B cell (primary cell): ENCODE results near the gene HOXB1. TPM values are rescaled to one million over a fixed set of nuclear protein-coding genes. Genes with fewer than 3 reads are reported as not detected.

Experiments
- ATAC-seq: fragments of 200-7000 bp; cut with Tn5 transposase; one replicate; pipeline ENCODE4 v1.10.0; 2021; ENCODE audit warnings: low read depth, mild to moderate bottlenecking, moderate number of reproducible peaks, moderate library complexity
- CTCF ChIA-PET: fragments of 350-600 bp; sonication (Branson Sonifier 250); formaldehyde crosslinking; loops from one replicate; lab custom pipeline; 2021; ENCODE audit warnings: antibody characterized with exemption, inconsistent platforms; lab: Charles Lee
- POLR2A ChIA-PET: fragments of 350-600 bp; sonication (Branson Sonifier 250); formaldehyde crosslinking; loops from one replicate; lab custom pipeline; 2021; ENCODE audit warnings: antibody characterized with exemption; lab: Charles Lee
- DNase-seq: peaks from one replicate; pipeline ENCODE4 v3.0.0; 2013
- H2AFZ ChIP-seq: 2 replicates; pipeline ENCODE4 v1.6.1; 2012; ENCODE audit warnings: mild to moderate bottlenecking, low read depth, low read length; ENCODE audit not compliant: insufficient read depth, poor library complexity, severe bottlenecking
- H3K27ac ChIP-seq, 2 donors: 1 replicate in 1 of 2; 2 replicates in 1 of 2; pipeline ENCODE4 v1.5.1; 2012 to 2013; ENCODE audit warnings: low read length in 2 of 2, mild to moderate bottlenecking in 2 of 2, moderate library complexity in 1 of 2
- H3K27me3 ChIP-seq, 4 experiments: fragments of 200-600 bp in 1 of 4; sonication (generic) in 1 of 4; replicated peaks in 1 of 4; 1 replicate in 2 of 4; 2 replicates in 2 of 4; pipeline versions ENCODE4 v1.6.1 to v1.7.0; 2013 to 2016; ENCODE audit warnings: low read length in 3 of 4, mild to moderate bottlenecking in 2 of 4, mixed read lengths in 1 of 4, moderate library complexity in 1 of 4; ENCODE audit not compliant: insufficient read depth in 4 of 4, control insufficient read depth in 3 of 4; ENCODE audit errors: control extremely low read depth in 1 of 4
- H3K36me3 ChIP-seq, 2 experiments: replicated peaks in 1 of 2; 1 replicate in 1 of 2; 2 replicates in 1 of 2; pipeline versions ENCODE4 v1.6.1 to v1.7.1; 2013; ENCODE audit warnings: low read length in 1 of 2; ENCODE audit not compliant: insufficient read depth in 2 of 2, control insufficient read depth in 1 of 2; ENCODE audit errors: control extremely low read depth in 1 of 2, extremely low read depth in 1 of 2
- H3K4me1 ChIP-seq, 2 donors: fragments of 200-600 bp in 1 of 2; sonication (generic) in 1 of 2; 1 replicate in 1 of 2; 2 replicates in 1 of 2; pipeline versions ENCODE4 v1.5.1 to v1.6.1; 2013 to 2017; ENCODE audit warnings: low read length in 2 of 2; ENCODE audit not compliant: control insufficient read depth in 2 of 2, insufficient read depth in 2 of 2
- H3K4me2 ChIP-seq: replicated peaks from 2 replicates; pipeline ENCODE3; 2012; ENCODE audit warnings: mild to moderate bottlenecking, low read depth, low read length; ENCODE audit not compliant: poor library complexity, severe bottlenecking
- H3K4me3 ChIP-seq, 5 experiments: fragments of 200-600 bp in 1 of 5; sonication (generic) in 1 of 5; 1 replicate in 3 of 5; 2 replicates in 2 of 5; pipeline versions ENCODE4 v1.5.1 to v1.7.0; 2011 to 2016; ENCODE audit warnings: low read length in 4 of 5, mild to moderate bottlenecking in 4 of 5, low read depth in 2 of 5, control low read depth in 1 of 5, moderate library complexity in 1 of 5; ENCODE audit not compliant: insufficient read depth in 1 of 5; ENCODE audit errors: control extremely low read depth in 1 of 5, extremely low read depth in 1 of 5
- H3K79me2 ChIP-seq: fragments of 200-600 bp; sonication (generic); one replicate; pipeline ENCODE4 v1.6.0; 2016; ENCODE audit warnings: low read length; ENCODE audit not compliant: control insufficient read depth, insufficient read depth
- H3K9ac ChIP-seq: fragments of 200-600 bp; sonication (generic); 2 replicates; pipeline ENCODE4 v1.6.1; 2017; ENCODE audit warnings: mild to moderate bottlenecking, low read length, moderate library complexity
- H3K9me3 ChIP-seq, 3 donors: one replicate each; pipeline versions ENCODE4 v1.6.1 to v1.7.1; 2013; ENCODE audit warnings: low read length in 2 of 3; ENCODE audit not compliant: control insufficient read depth in 2 of 3, insufficient read depth in 1 of 3; ENCODE audit errors: control extremely low read depth in 1 of 3
- H4K20me1 ChIP-seq: 2 replicates; pipeline ENCODE4 v1.6.0; 2012; ENCODE audit warnings: mild to moderate bottlenecking, low read length; ENCODE audit not compliant: insufficient read depth, control insufficient read depth, poor library complexity, severe bottlenecking
- H3K27ac Mint-ChIP-seq: one replicate; pipeline ENCODE4 v1.8.0; 2021; ENCODE audit warnings: mixed read lengths
- H3K27me3 Mint-ChIP-seq: one replicate; pipeline ENCODE4 v1.8.0; 2021; ENCODE audit warnings: mixed read lengths
- H3K4me1 Mint-ChIP-seq: one replicate; pipeline ENCODE4 v1.8.0; 2021; ENCODE audit warnings: mixed read lengths
- H3K4me3 Mint-ChIP-seq: one replicate; pipeline ENCODE4 v1.8.0; 2021; ENCODE audit warnings: mixed read lengths
- H3K9me3 Mint-ChIP-seq: one replicate; pipeline ENCODE4 v1.8.0; 2022; ENCODE audit warnings: mixed read lengths; ENCODE audit not compliant: insufficient read depth
- EZH2 ChIP-seq: IDR thresholded peaks from 2 replicates; pipeline ENCODE4 v1.6.1; 2012; ENCODE audit warnings: borderline replicate concordance, low read depth, mild to moderate bottlenecking, moderate library complexity, low read length; ENCODE audit not compliant: insufficient read depth, poor library complexity, severe bottlenecking
- WGBS: methylation state at CpG from one replicate; pipeline ENCODE4 v1.1.5; 2013; ENCODE audit warnings: missing lambda C conversion rate; ENCODE audit not compliant: insufficient coverage; 5-methylcytosine and 5-hydroxymethylcytosine counted together
- intact Hi-C: fragments of 100-400 bp; cut with micrococcal nuclease; formaldehyde crosslinking; loops from one replicate; pipeline ENCODE4 v1.10.0; 2022
- polyA plus RNA-seq: library from polyadenylated mRNA; depleted of rRNA; stranded (reverse); fragments of >200 nt; gene quantifications from 2 replicates; pipeline ENCODE4 v1.2.3, GENCODE V29; 2012
- total RNA-seq, 2 donors: library from RNA; stranded (reverse); fragments of 120-200 nt in 1 of 2; gene quantifications; 1 replicate in 1 of 2; 2 replicates in 1 of 2; pipeline versions ENCODE4 v1.2.3 to v1.2.4, GENCODE V29; 2013 to 2022
- TF ChIP-seq, protein P1 (sequence below): fragments of 200-600 bp; IDR thresholded peaks from one replicate; pipeline ENCODE4 v1.8.0; 2022; ENCODE audit warnings: antibody characterized with exemption, mild to moderate bottlenecking

Gene HOXB1
- total and polyA plus RNA-seq, 2 donors (not counting 1 experiment from before 2014, with no cell fraction given) = not detected

DNA sequence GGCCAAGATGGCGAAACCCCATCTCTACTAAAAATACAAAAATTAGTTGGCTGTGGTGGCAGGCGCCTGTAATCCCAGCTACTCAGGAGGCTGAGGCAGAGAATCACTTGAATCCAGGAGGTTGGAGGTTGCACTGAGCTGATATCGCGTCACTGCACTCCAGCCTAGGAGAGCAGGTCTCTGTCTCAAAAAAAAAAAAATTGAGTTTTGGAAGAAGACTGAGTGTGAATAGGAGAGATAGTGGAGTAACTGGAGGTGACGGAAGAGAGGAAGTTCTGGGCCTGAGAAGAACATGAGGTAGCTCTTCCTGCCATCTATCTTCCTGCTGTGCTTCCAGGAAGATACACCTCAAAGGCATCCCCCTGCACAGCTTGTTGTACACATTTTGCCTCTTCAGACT is 11.4 kb downstream of the HOXB1 start:
- Mint-ChIP-seq H3K27ac (no peak overlapping the region), H3K27me3 (peaks cover 63% of the 10 kb centered on the region), H3K4me1 (peaks cover 6% of the 10 kb centered on the region), H3K9me3 (no peaks in the 10 kb centered on the region), H3K4me3 (no peak overlapping the region)
- H3K79me2 ChIP-seq = no peaks in the 10 kb centered on the region
- H3K4me3 ChIP-seq = no peak overlapping the region
- H4K20me1 ChIP-seq = no peaks in the 10 kb centered on the region
- peaks cover 0 to 24% (median 14%) of the 10 kb centered on the region in 4 experiments for H3K27me3 ChIP-seq
- ChIA-PET CTCF (no interaction called here), POLR2A (no interaction called here)
- no peaks in the 10 kb centered on the region for H3K9me3 ChIP-seq
- ATAC-seq = no peak
- intact Hi-C loops = no loop called here
- WGBS = 91% methylated on average over 4 of the region's 5 CpGs
- DNase-seq = no peak
- H3K36me3 ChIP-seq = no peaks in the 10 kb centered on the region
- no peak overlapping the region for H3K27ac ChIP-seq
- H3K4me1 ChIP-seq = peaks cover 3 to 6% of the 10 kb centered on the region in 2 donors
- H2AFZ ChIP-seq = no peak overlapping the region
- no peak overlapping the region for H3K9ac ChIP-seq
- no peak for TF ChIP-seq EZH2
- TF ChIP-seq, protein P1, sequence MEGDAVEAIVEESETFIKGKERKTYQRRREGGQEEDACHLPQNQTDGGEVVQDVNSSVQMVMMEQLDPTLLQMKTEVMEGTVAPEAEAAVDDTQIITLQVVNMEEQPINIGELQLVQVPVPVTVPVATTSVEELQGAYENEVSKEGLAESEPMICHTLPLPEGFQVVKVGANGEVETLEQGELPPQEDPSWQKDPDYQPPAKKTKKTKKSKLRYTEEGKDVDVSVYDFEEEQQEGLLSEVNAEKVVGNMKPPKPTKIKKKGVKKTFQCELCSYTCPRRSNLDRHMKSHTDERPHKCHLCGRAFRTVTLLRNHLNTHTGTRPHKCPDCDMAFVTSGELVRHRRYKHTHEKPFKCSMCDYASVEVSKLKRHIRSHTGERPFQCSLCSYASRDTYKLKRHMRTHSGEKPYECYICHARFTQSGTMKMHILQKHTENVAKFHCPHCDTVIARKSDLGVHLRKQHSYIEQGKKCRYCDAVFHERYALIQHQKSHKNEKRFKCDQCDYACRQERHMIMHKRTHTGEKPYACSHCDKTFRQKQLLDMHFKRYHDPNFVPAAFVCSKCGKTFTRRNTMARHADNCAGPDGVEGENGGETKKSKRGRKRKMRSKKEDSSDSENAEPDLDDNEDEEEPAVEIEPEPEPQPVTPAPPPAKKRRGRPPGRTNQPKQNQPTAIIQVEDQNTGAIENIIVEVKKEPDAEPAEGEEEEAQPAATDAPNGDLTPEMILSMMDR = no peak
- no peak overlapping the region for H3K4me2 ChIP-seq

DNA sequence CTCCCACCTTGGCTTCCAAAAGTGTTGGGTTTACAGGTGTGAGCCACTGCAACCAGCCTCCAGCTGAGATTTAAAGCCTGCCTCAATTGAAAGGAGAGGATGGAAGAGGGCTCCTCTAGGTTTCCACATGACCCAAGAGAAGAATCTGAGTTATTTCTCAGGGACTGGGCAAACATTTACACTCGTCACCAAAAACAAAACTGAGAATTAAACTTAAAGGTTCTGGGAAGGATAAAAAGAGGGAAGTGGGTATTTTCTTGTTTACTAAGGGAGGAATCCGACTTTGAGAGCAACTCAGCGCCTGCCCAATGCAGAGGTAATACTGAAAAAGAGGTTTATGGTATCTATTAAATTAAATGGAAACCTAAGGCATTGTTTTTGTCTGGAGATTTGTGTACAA is 13.3 kb downstream of the HOXB1 start:
- TF ChIP-seq, protein P1 = no peak
- TF ChIP-seq EZH2 = no peak
- Mint-ChIP-seq H3K27me3 (peaks cover 49% of the 10 kb centered on the region), H3K4me3 (no peak overlapping the region), H3K27ac (no peak overlapping the region), H3K4me1 (peaks cover 23% of the 10 kb centered on the region), H3K9me3 (no peaks in the 10 kb centered on the region)
- no peaks in the 10 kb centered on the region for H3K36me3 ChIP-seq
- H3K9ac ChIP-seq = no peak overlapping the region
- POLR2A ChIA-PET = no interaction called here
- H3K4me1 ChIP-seq = peaks cover 3 to 17% of the 10 kb centered on the region in 2 donors
- no peaks in the 10 kb centered on the region for H4K20me1 ChIP-seq
- no peak overlapping the region for H3K4me2 ChIP-seq
- intact Hi-C loops = no loop called here
- H3K27ac ChIP-seq = no peak overlapping the region
- H3K79me2 ChIP-seq = no peaks in the 10 kb centered on the region
- ATAC-seq (no peak), DNase-seq (peak; percentile 21)
- CTCF ChIA-PET = no interaction called here
- no peak overlapping the region for H2AFZ ChIP-seq
- peaks cover 0 to 24% (median 5%) of the 10 kb centered on the region in 4 experiments for H3K27me3 ChIP-seq
- no peak overlapping the region for H3K4me3 ChIP-seq
- 7% methylated on average over 2 of the region's 3 CpGs for WGBS
- H3K9me3 ChIP-seq = no peaks in the 10 kb centered on the region
